H1 (cell line): ENCODE measurements around the gene TRAP1.

Experiments used
- ATF3 ChIP-seq: IDR thresholded peaks from 2 replicates; pipeline ENCODE4 v1.6.1; 2011; ENCODE audit warnings: low read depth, mild to moderate bottlenecking, low read length; ENCODE audit not compliant: insufficient read depth
- EZH2 ChIP-seq: fragments of 200-600 bp; sonication (generic); IDR thresholded peaks from 2 replicates; pipeline ENCODE4 v1.7.1; 2012; ENCODE audit warnings: low read depth, mild to moderate bottlenecking, moderate library complexity, low read length, inconsistent platforms; ENCODE audit not compliant: severe bottlenecking
- HDAC2 ChIP-seq, 2 experiments: fragments of 300-600 bp in 1 of 2; sonication (generic) in 1 of 2; IDR thresholded peaks; 2 replicates each; pipeline ENCODE4 v1.6.1; 2011 to 2012; ENCODE audit warnings: low read depth in 2 of 2, low read length in 2 of 2, mild to moderate bottlenecking in 2 of 2, moderate library complexity in 2 of 2, borderline replicate concordance in 1 of 2, inconsistent platforms in 1 of 2
- POLR2A ChIP-seq, 2 experiments: IDR thresholded peaks; 1 replicate in 1 of 2; 2 replicates in 1 of 2; pipeline ENCODE4 v1.6.1; 2011; ENCODE audit warnings: low read depth in 2 of 2, low read length in 2 of 2, mild to moderate bottlenecking in 2 of 2; ENCODE audit errors: control extremely low read depth in 1 of 2
- POLR2AphosphoS5 ChIP-seq: IDR thresholded peaks from 2 replicates; pipeline ENCODE4 v1.6.1; 2011; ENCODE audit warnings: low read depth, low read length

- no peak for TF ChIP-seq EZH2
- TF ChIP-seq POLR2A (IDR thresholded peaks at IDR 0.05; ENCODE audit: control extremely low read depth in 1 of 2, low read depth in 2 of 2, low read length in 2 of 2): no peak
- no peak for TF ChIP-seq ATF3
- TF ChIP-seq HDAC2 (IDR thresholded peaks at IDR 0.05; ENCODE audit: borderline replicate concordance in 1 of 2, low read depth in 2 of 2, low read length in 2 of 2): no peak
- no peak for TF ChIP-seq POLR2AphosphoS5
Observed at GRCh38 chr16:3659251-3659650, 58.1 kb downstream of the TRAP1 start.
